Nasal cavity respiratory epithelium epithelial cell of viscerocranial mucosa (primary cell): ENCODE measurements around the gene GPC1. TPM values are rescaled to one million over a fixed set of nuclear protein-coding genes. Genes with fewer than 3 reads are reported as not detected.

Source experiments
- total RNA-seq: library from RNA; depleted of rRNA; stranded (reverse); fragments of >200 nt; gene quantifications from 2 replicates; pipeline ENCODE4 v1.2.3, GENCODE V29; 2014

Gene GPC1, protein sequence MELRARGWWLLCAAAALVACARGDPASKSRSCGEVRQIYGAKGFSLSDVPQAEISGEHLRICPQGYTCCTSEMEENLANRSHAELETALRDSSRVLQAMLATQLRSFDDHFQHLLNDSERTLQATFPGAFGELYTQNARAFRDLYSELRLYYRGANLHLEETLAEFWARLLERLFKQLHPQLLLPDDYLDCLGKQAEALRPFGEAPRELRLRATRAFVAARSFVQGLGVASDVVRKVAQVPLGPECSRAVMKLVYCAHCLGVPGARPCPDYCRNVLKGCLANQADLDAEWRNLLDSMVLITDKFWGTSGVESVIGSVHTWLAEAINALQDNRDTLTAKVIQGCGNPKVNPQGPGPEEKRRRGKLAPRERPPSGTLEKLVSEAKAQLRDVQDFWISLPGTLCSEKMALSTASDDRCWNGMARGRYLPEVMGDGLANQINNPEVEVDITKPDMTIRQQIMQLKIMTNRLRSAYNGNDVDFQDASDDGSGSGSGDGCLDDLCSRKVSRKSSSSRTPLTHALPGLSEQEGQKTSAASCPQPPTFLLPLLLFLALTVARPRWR
- 74.5 and 314 TPM in 2 replicates for total RNA-seq

DNA sequence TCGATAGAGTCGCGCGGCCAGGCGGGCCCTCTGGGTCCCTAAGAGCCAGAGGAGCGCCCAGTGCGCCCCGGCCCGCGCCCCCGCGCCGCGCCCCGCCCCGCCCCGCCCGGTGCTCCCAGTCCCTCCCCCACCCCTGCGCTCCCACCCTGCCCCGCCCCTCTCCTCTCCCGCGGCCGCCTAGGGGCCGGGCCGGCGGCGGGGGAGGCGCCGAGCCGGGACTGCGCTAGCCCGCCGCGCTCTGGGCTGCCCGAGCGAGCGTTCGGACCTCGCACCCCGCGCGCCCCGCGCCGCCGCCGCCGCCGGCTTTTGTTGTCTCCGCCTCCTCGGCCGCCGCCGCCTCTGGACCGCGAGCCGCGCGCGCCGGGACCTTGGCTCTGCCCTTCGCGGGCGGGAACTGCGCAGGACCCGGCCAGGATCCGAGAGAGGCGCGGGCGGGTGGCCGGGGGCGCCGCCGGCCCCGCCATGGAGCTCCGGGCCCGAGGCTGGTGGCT, at the start of gene GPC1:
TSS of gene GPC1 (plus strand) at position 207 of the 491 bp plus-strand sequence. CDS start at position 463, 256 bp downstream.

Other genes with a start within 250 kb of the GPC1 start
- gene ANKMY1, start 122.3 kb downstream of the GPC1 start, total RNA-seq, result 9.9 and 11.8 TPM in 2 replicates
- gene DUSP28, start 124.7 kb downstream of the GPC1 start, total RNA-seq, result 2.4 and 2.6 TPM in 2 replicates
- 13.0 and 49.7 TPM in 2 replicates for gene RNPEPL1, start 132.8 kb downstream of the GPC1 start, total RNA-seq
- gene CAPN10, start 151.1 kb downstream of the GPC1 start, total RNA-seq, result 13.7 and 20.3 TPM in 2 replicates
- gene GPR35, start 189.8 kb downstream of the GPC1 start, total RNA-seq, result 0.34 and 0.85 TPM in 2 replicates
- gene AQP12B, start 247.2 kb downstream of the GPC1 start, total RNA-seq, result not detected in 2 replicates